ENCODE measurements around the gene MYO1B.
"Not testable (repeated sequence)": the region's sequence is repeated elsewhere in the genome, so short reads cannot be mapped to it uniquely, and the experiment has no call there.

MYO1B gene

DNA sequence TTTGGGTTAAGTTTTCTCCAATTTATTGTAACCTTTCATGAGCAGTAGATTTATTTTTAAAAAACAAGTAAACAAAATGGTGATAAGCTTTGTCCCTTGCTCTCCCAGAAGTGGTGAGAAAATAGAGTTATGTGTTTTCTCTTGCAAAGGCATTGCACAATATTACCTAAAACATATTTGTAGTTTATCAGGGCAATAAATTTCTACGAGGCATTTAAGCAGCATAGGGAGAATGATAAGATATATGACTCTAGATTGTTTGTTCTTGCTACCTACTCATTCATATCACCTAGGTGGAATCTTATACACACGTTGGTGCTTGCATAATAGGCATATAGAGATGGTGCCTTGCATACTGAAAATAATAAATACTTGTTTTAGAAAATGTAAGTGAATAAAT, 201.7 kb downstream of the MYO1B start:
- Histone ChIP-seq H3K79me2 (ENCODE audit: low read length) (no peaks in the 10 kb centered on the region), H3K9me3 (ENCODE audit: insufficient read depth, low read length) (no peaks in the 10 kb centered on the region), H3K36me3 (replicated peaks; ENCODE audit: low read depth, low read length) (no peaks in the 10 kb centered on the region), H3K4me1 (ENCODE audit: low read length) (no peaks in the 10 kb centered on the region), H3K4me3 (ENCODE audit: low read length) (no peak overlapping the region), H3K4me2 (ENCODE audit: low read length) (no peak overlapping the region), H2AFZ (ENCODE audit: low read depth, low read length) (no peak overlapping the region), H3K9ac (ENCODE audit: low read length) (no peak overlapping the region), H4K20me1 (ENCODE audit: insufficient read depth, low read length) (no peaks in the 10 kb centered on the region), H3K27me3 (ENCODE audit: low read depth, low read length) (no peaks in the 10 kb centered on the region), H3K27ac (ENCODE audit: low read length) (no peak overlapping the region)
- TF ChIP-seq, protein P1, sequence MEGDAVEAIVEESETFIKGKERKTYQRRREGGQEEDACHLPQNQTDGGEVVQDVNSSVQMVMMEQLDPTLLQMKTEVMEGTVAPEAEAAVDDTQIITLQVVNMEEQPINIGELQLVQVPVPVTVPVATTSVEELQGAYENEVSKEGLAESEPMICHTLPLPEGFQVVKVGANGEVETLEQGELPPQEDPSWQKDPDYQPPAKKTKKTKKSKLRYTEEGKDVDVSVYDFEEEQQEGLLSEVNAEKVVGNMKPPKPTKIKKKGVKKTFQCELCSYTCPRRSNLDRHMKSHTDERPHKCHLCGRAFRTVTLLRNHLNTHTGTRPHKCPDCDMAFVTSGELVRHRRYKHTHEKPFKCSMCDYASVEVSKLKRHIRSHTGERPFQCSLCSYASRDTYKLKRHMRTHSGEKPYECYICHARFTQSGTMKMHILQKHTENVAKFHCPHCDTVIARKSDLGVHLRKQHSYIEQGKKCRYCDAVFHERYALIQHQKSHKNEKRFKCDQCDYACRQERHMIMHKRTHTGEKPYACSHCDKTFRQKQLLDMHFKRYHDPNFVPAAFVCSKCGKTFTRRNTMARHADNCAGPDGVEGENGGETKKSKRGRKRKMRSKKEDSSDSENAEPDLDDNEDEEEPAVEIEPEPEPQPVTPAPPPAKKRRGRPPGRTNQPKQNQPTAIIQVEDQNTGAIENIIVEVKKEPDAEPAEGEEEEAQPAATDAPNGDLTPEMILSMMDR (IDR thresholded peaks at IDR 0.05; ENCODE audit: low read depth, low read length), result no peak
- TF ChIP-seq EZH2phosphoT487 (IDR thresholded peaks at IDR 0.05; ENCODE audit: low read depth), result no peak

DNA sequence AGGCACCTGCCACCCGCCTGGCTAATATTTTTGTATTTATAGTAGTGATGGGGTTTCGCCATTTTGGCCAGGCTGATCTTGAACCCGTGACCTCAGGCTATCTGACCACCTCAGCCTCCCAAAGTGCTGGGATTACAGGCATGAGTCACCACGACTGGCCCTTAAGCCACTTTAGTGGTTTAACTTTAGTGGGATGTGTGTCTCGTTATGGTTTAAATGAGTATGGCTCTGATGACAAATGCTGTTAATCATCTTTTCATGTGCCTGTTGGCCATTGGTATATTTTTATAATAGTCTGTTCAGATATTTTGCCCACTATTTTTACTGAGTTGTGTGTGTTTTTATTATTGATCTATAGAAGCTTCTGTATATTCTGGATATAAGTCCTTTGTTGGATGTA, 205.9 kb downstream of the MYO1B start:
- TF ChIP-seq, protein P1 (IDR thresholded peaks at IDR 0.05; ENCODE audit: low read depth, low read length), result no peak
- no peak for TF ChIP-seq EZH2phosphoT487 (IDR thresholded peaks at IDR 0.05; ENCODE audit: low read depth)
- Histone ChIP-seq H2AFZ (ENCODE audit: low read depth, low read length) (no peak overlapping the region), H3K4me1 (ENCODE audit: low read length) (no peaks in the 10 kb centered on the region), H3K36me3 (replicated peaks; ENCODE audit: low read depth, low read length) (no peaks in the 10 kb centered on the region), H3K27ac (ENCODE audit: low read length) (no peak overlapping the region), H3K9ac (ENCODE audit: low read length) (no peak overlapping the region), H3K9me3 (ENCODE audit: insufficient read depth, low read length) (no peaks in the 10 kb centered on the region), H4K20me1 (ENCODE audit: insufficient read depth, low read length) (no peaks in the 10 kb centered on the region), H3K4me2 (ENCODE audit: low read length) (no peak overlapping the region), H3K79me2 (ENCODE audit: low read length) (no peaks in the 10 kb centered on the region), H3K27me3 (ENCODE audit: low read depth, low read length) (no peaks in the 10 kb centered on the region), H3K4me3 (ENCODE audit: low read length) (no peak overlapping the region)

DNA sequence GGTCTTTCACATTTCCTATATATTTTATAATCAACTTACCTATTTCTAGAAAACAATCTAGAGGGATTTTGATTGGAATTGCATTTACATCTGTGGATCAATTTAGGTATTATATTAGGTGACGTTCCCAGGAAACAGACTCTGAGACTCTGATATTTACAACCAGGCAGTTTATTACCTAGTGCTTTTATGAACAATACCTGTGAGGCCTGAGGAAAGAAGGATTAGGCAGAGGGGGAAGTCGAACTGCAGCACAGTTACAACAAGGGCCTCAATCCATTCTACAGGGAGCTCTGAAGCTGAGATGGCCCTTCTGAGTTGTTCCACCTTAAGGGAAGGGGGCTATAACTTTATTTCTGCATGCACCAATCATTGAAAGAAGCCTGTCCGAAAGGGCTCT, 206.9 kb downstream of the MYO1B start:
- Histone ChIP-seq H2AFZ (ENCODE audit: low read depth, low read length) (no peak overlapping the region), H3K27me3 (ENCODE audit: low read depth, low read length) (no peaks in the 10 kb centered on the region), H3K36me3 (replicated peaks; ENCODE audit: low read depth, low read length) (no peaks in the 10 kb centered on the region), H3K4me3 (ENCODE audit: low read length) (no peak overlapping the region), H3K79me2 (ENCODE audit: low read length) (no peaks in the 10 kb centered on the region), H3K27ac (ENCODE audit: low read length) (no peak overlapping the region), H3K4me2 (ENCODE audit: low read length) (no peak overlapping the region), H4K20me1 (ENCODE audit: insufficient read depth, low read length) (no peaks in the 10 kb centered on the region), H3K4me1 (ENCODE audit: low read length) (no peaks in the 10 kb centered on the region), H3K9ac (ENCODE audit: low read length) (no peak overlapping the region), H3K9me3 (ENCODE audit: insufficient read depth, low read length) (no peaks in the 10 kb centered on the region)
- no peak for TF ChIP-seq EZH2phosphoT487 (IDR thresholded peaks at IDR 0.05; ENCODE audit: low read depth)
- TF ChIP-seq, protein P1 (IDR thresholded peaks at IDR 0.05; ENCODE audit: low read depth, low read length), result no peak

DNA sequence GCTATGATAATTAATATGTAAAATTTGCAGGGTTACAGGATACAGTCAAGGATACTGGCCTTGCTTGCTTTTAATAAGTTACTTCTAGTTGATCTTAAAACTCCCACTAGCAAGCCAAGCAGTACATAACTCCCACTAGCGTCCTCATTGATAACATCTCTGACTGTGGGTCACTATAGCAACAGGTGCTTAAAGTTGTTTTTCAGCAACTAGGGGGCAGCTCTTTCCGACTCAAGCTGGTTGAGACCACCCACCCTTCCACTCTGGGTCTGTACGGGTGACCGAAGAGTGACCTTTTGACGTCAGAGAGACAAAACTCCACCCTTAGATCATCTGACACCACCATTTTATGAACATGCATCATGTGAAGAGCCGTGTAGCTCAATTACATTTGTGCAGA, 208.6 kb downstream of the MYO1B start:
- Histone ChIP-seq H4K20me1 (ENCODE audit: insufficient read depth, low read length) (no peaks in the 10 kb centered on the region), H3K9ac (ENCODE audit: low read length) (no peak overlapping the region), H3K27ac (ENCODE audit: low read length) (no peak overlapping the region), H3K9me3 (ENCODE audit: insufficient read depth, low read length) (peaks cover 1% of the 10 kb centered on the region; the same call in 1 of the 2 replicates), H3K79me2 (ENCODE audit: low read length) (no peaks in the 10 kb centered on the region), H3K4me1 (ENCODE audit: low read length) (no peaks in the 10 kb centered on the region), H3K4me3 (ENCODE audit: low read length) (no peak overlapping the region), H2AFZ (ENCODE audit: low read depth, low read length) (no peak overlapping the region), H3K4me2 (ENCODE audit: low read length) (no peak overlapping the region), H3K36me3 (replicated peaks; ENCODE audit: low read depth, low read length) (no peaks in the 10 kb centered on the region), H3K27me3 (ENCODE audit: low read depth, low read length) (no peaks in the 10 kb centered on the region)
- TF ChIP-seq, protein P1 (IDR thresholded peaks at IDR 0.05; ENCODE audit: low read depth, low read length), result no peak
- TF ChIP-seq EZH2phosphoT487 (IDR thresholded peaks at IDR 0.05; ENCODE audit: low read depth), result no peak

DNA sequence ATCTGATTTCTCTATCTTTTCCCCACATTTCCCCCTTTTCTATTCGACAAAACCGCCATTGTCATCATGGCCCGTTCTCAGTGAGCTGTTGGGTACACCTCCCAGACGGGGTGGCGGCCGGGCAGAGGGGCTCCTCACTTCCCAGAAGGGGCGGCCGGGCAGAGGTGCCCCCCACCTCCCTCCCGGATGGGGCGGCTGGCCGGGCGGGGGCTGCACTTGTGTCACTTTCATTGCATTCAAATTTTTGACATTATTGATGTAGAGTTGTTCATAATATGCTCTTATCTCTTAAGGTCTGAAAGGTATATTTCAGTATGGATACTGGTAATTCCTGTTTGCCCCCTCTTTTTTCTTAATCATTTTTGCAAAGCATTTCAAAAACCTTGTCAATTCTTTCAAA, 211.3 kb downstream of the MYO1B start:
- not testable (repeated sequence) for H3K4me1 ChIP-seq (ENCODE audit: low read length); H3K79me2 ChIP-seq (ENCODE audit: low read length)

More for the DNA sequence above, 211.3 kb downstream of the MYO1B start:
- not testable (repeated sequence) for H3K4me2 ChIP-seq (ENCODE audit: low read length); H3K36me3 ChIP-seq (replicated peaks; ENCODE audit: low read depth, low read length); H2AFZ ChIP-seq (ENCODE audit: low read depth, low read length); H3K9ac ChIP-seq (ENCODE audit: low read length); H3K27me3 ChIP-seq (ENCODE audit: low read depth, low read length); H3K9me3 ChIP-seq (ENCODE audit: insufficient read depth, low read length); H3K4me3 ChIP-seq (ENCODE audit: low read length); H3K27ac ChIP-seq (ENCODE audit: low read length); H4K20me1 ChIP-seq (ENCODE audit: insufficient read depth, low read length)

Data from OCI-LY3 (cell line).